Mesenchymal stem cell (in vitro differentiated cells and primary cell): Measurements from ENCODE around the gene IGBP1.

Source experiments
- DNase-seq: peaks from one replicate; pipeline ENCODE4 v3.0.0-alpha.2; 2013
- H2AFZ ChIP-seq: one replicate; pipeline ENCODE4 v1.6.1; 2013; ENCODE audit warnings: low read depth, mild to moderate bottlenecking, control low read depth, inconsistent platforms, low read length, moderate library complexity
- H2AK5ac ChIP-seq: 2 replicates; pipeline ENCODE4 v1.6.1; 2013; ENCODE audit warnings: low read length, moderate library complexity, mild to moderate bottlenecking, inconsistent platforms; ENCODE audit not compliant: severe bottlenecking
- H2BK120ac ChIP-seq: one replicate; pipeline ENCODE4 v1.6.1; 2013; ENCODE audit warnings: low read depth, mild to moderate bottlenecking, inconsistent platforms, low read length, moderate library complexity
- H2BK12ac ChIP-seq, 2 experiments: one replicate each; pipeline ENCODE4 v1.6.1; 2013; ENCODE audit warnings: inconsistent platforms in 2 of 2, low read length in 2 of 2, mild to moderate bottlenecking in 2 of 2, moderate library complexity in 2 of 2, control low read depth in 1 of 2
- H2BK15ac ChIP-seq: one replicate; pipeline ENCODE4 v1.6.1; 2013; ENCODE audit warnings: mild to moderate bottlenecking, low read depth, inconsistent platforms; ENCODE audit not compliant: poor library complexity, severe bottlenecking
- H2BK5ac ChIP-seq: 2 replicates; pipeline ENCODE4 v1.6.1; 2013; ENCODE audit warnings: low read depth, mild to moderate bottlenecking, low read length, control low read depth, inconsistent platforms; ENCODE audit not compliant: poor library complexity, severe bottlenecking
- H3K14ac ChIP-seq, 2 experiments: one replicate each; pipeline ENCODE4 v1.6.1; 2013; ENCODE audit warnings: inconsistent platforms in 2 of 2, low read length in 2 of 2, control low read depth in 1 of 2, mild to moderate bottlenecking in 1 of 2, moderate library complexity in 1 of 2
- H3K18ac ChIP-seq, 2 experiments: one replicate each; pipeline ENCODE4 v1.6.1; 2013; ENCODE audit warnings: inconsistent platforms in 2 of 2, low read length in 2 of 2, control low read depth in 1 of 2, low read depth in 1 of 2, mild to moderate bottlenecking in 1 of 2
- H3K23ac ChIP-seq, 2 experiments: one replicate each; pipeline ENCODE4 v1.6.1; 2013; ENCODE audit warnings: inconsistent platforms in 2 of 2, low read length in 2 of 2, mild to moderate bottlenecking in 2 of 2, moderate library complexity in 2 of 2, control low read depth in 1 of 2
- H3K27ac ChIP-seq: 2 replicates; pipeline ENCODE4 v1.5.1; 2013; ENCODE audit warnings: mild to moderate bottlenecking, moderate library complexity, low read length, control low read depth, inconsistent platforms; ENCODE audit not compliant: poor library complexity, severe bottlenecking
- H3K27me3 ChIP-seq, 2 experiments: 2 replicates each; pipeline versions ENCODE4 v1.6.1 to v1.7.0; 2013; ENCODE audit warnings: low read length in 2 of 2, mild to moderate bottlenecking in 2 of 2, moderate library complexity in 2 of 2, control low read depth in 1 of 2, inconsistent platforms in 1 of 2; ENCODE audit not compliant: control insufficient read depth in 1 of 2, insufficient read depth in 1 of 2
- H3K36me3 ChIP-seq, 2 experiments: 2 replicates each; pipeline versions ENCODE4 v1.6.1 to v1.7.0; 2013; ENCODE audit warnings: low read length in 2 of 2, control low read depth in 1 of 2, inconsistent platforms in 1 of 2, low read depth in 1 of 2, mild to moderate bottlenecking in 1 of 2; ENCODE audit not compliant: insufficient read depth in 2 of 2, control insufficient read depth in 1 of 2
- H3K4ac ChIP-seq, 2 experiments: one replicate each; pipeline ENCODE4 v1.6.1; 2013; ENCODE audit warnings: inconsistent platforms in 2 of 2, low read length in 2 of 2, mild to moderate bottlenecking in 2 of 2, moderate library complexity in 2 of 2, control low read depth in 1 of 2, low read depth in 1 of 2
- H3K4me1 ChIP-seq: 2 replicates; pipeline ENCODE4 v1.6.1; 2013; ENCODE audit warnings: low read depth, low read length, control low read depth; ENCODE audit not compliant: control insufficient read depth, insufficient read depth
- H3K4me2 ChIP-seq: 2 replicates; pipeline ENCODE4 v1.6.1; 2013; ENCODE audit warnings: low read length, mild to moderate bottlenecking, inconsistent platforms; ENCODE audit not compliant: poor library complexity, severe bottlenecking
- H3K4me3 ChIP-seq, 2 experiments: 2 replicates each; pipeline versions ENCODE4 v1.5.1 to v1.7.0; 2013; ENCODE audit warnings: low read length in 2 of 2, mild to moderate bottlenecking in 2 of 2, control low read depth in 1 of 2, low read depth in 1 of 2; ENCODE audit not compliant: insufficient read depth in 1 of 2
- H3K79me1 ChIP-seq: replicated peaks from 2 replicates; pipeline ENCODE4 v1.6.1; 2013; ENCODE audit warnings: mild to moderate bottlenecking, control low read depth, low read length, inconsistent platforms; ENCODE audit not compliant: poor library complexity, severe bottlenecking
- H3K9ac ChIP-seq: 2 replicates; pipeline ENCODE4 v1.7.0; 2013; ENCODE audit warnings: mild to moderate bottlenecking, low read length, moderate library complexity
- H3K9me3 ChIP-seq: 2 replicates; pipeline ENCODE4 v1.7.0; 2013; ENCODE audit warnings: mild to moderate bottlenecking, low read length; ENCODE audit not compliant: control insufficient read depth
- H4K8ac ChIP-seq: one replicate; pipeline ENCODE4 v1.6.1; 2013; ENCODE audit warnings: inconsistent platforms, mild to moderate bottlenecking, low read length, moderate library complexity
- H4K91ac ChIP-seq: one replicate; pipeline ENCODE4 v1.6.1; 2013; ENCODE audit warnings: mild to moderate bottlenecking, low read length, inconsistent platforms
- WGBS: methylation state at CpG from one replicate; pipeline ENCODE4 v1.1.7; 2013; ENCODE audit warnings: mixed read lengths; 5-methylcytosine and 5-hydroxymethylcytosine counted together

IGBP1 gene

DNA sequence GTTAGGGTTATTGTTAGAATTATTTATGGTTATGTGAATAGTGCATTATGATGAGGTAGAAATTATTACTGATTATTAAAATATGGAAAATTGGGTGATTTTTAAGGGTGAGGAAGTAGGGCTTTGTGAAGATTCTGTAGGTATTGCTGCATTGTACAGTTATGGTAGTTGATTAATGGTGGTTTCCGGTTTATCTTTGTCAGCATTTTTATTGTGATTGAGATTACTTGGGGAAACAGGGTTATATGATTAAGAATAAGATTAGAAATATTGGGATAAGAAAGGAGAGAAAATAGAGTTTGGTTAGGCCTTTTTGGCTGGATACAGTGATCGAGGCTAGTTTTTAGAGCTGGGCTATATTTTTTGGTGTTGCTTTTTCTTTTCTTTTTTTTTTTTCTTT lies 8.6 kb upstream of the IGBP1 start:
- no peak overlapping the region for H2BK5ac ChIP-seq
- H4K8ac ChIP-seq = no peak overlapping the region

DNA sequence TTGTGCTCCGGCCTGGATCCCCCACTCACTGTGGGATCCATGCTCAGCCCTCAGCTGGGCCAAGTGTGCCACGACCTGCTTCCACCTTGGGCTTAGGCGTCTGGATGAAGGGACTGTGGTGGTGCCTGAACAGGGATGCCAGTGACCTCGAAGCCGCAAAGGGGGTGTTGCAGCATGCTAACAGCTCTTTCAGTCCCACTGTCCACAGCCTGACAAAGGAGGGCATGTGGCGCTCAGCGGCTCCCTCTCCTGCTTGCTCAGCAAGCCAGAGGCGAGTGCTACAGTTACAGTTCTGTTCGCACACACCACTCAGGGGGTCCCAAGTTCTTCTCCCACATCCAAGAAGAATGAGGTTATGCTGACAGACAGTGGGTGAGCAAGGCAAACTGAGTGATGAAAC lies 5.2 kb upstream of the IGBP1 start:
- H2AFZ ChIP-seq = no peak overlapping the region
- H2BK5ac ChIP-seq = no peak overlapping the region
- no peak overlapping the region for H3K9ac ChIP-seq
- no peak overlapping the region for H3K4me2 ChIP-seq
- no peaks in the 10 kb centered on the region for H3K36me3 ChIP-seq
- H3K4ac ChIP-seq = no peak overlapping the region
- H4K8ac ChIP-seq = no peak overlapping the region
- H2BK15ac ChIP-seq = no peak overlapping the region
- WGBS = 67% methylated on average over 5 of the region's 9 CpGs
- no peak overlapping the region for H3K14ac ChIP-seq
- no peaks in the 10 kb centered on the region for H3K9me3 ChIP-seq
- no peak overlapping the region for H3K23ac ChIP-seq
- H2AK5ac ChIP-seq = no peak overlapping the region
- H3K18ac ChIP-seq = no peak overlapping the region
- H4K91ac ChIP-seq = no peak overlapping the region
- no peak overlapping the region for H2BK12ac ChIP-seq
- H3K79me1 ChIP-seq = no peaks in the 10 kb centered on the region
- H3K27me3 ChIP-seq = peaks cover 0 to 8% of the 10 kb centered on the region in 2 experiments
- no peak for DNase-seq
- H3K4me1 ChIP-seq = no peaks in the 10 kb centered on the region
- H3K4me3 ChIP-seq = no peak overlapping the region
- H3K27ac ChIP-seq = no peak overlapping the region
- no peak overlapping the region for H2BK120ac ChIP-seq

More for the DNA sequence above, 8.6 kb upstream of the IGBP1 start:
- H3K4me2 ChIP-seq = no peak overlapping the region
- no peak overlapping the region for H2AFZ ChIP-seq
- no peak overlapping the region for H2BK12ac ChIP-seq
- no peak overlapping the region for H3K4ac ChIP-seq
- no peaks in the 10 kb centered on the region for H3K36me3 ChIP-seq
- no peak overlapping the region for H3K27ac ChIP-seq
- no peak overlapping the region for H2BK15ac ChIP-seq
- H2AK5ac ChIP-seq = no peak overlapping the region
- 89% methylated on average over 2 of the region's 2 CpGs for WGBS
- H3K23ac ChIP-seq = no peak overlapping the region
- peaks cover 0 to 3% of the 10 kb centered on the region in 2 experiments for H3K27me3 ChIP-seq
- H3K4me3 ChIP-seq = no peak overlapping the region
- H3K9me3 ChIP-seq = no peaks in the 10 kb centered on the region
- no peak overlapping the region for H4K91ac ChIP-seq
- H3K79me1 ChIP-seq = no peaks in the 10 kb centered on the region
- no peak overlapping the region for H2BK120ac ChIP-seq
- no peak for DNase-seq
- H3K9ac ChIP-seq = no peak overlapping the region
- no peak overlapping the region for H3K18ac ChIP-seq
- H3K4me1 ChIP-seq = no peaks in the 10 kb centered on the region
- no peak overlapping the region for H3K14ac ChIP-seq

DNA sequence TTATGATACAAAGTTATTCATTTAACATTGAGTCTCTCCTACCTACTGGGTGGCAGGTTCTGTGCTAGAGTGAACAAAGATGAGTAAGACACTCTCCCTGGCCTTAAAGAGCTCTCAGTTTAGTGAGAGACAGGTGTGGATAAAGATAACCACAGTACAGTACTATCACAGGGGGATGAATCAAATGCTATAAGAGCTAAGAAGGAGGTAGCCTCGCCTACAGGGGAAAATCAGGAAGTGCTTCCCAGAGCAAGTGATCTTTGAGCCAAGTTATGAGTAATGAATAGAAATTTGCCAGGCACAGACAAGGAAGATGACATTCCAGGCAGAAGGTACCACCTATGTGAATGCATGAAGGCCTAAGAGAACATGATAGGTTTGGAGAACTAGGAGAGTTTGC lies 3.4 kb upstream of the IGBP1 start:
- 65% methylated on average over 1 of the region's 1 CpG for WGBS
- Histone ChIP-seq H4K91ac (no peak overlapping the region), H2BK120ac (no peak overlapping the region), H2BK5ac (no peak overlapping the region), H3K18ac (no peak overlapping the region), H2BK15ac (no peak overlapping the region), H2BK12ac (no peak overlapping the region), H2AFZ (no peak overlapping the region), H3K4me3 (no peak overlapping the region), H3K4ac (no peak overlapping the region), H3K14ac (no peak overlapping the region), H3K23ac (no peak overlapping the region), H4K8ac (no peak overlapping the region), H3K4me1 (peaks cover 2% of the 10 kb centered on the region), H3K9ac (no peak overlapping the region), H3K4me2 (no peak overlapping the region), H3K27ac (no peak overlapping the region), H3K79me1 (no peaks in the 10 kb centered on the region), H2AK5ac (no peak overlapping the region), H3K36me3 (peaks cover 0 to under 1% of the 10 kb centered on the region in 2 experiments), H3K27me3 (peaks cover 0 to 8% of the 10 kb centered on the region in 2 experiments), H3K9me3 (no peaks in the 10 kb centered on the region)
- DNase-seq = no peak

DNA sequence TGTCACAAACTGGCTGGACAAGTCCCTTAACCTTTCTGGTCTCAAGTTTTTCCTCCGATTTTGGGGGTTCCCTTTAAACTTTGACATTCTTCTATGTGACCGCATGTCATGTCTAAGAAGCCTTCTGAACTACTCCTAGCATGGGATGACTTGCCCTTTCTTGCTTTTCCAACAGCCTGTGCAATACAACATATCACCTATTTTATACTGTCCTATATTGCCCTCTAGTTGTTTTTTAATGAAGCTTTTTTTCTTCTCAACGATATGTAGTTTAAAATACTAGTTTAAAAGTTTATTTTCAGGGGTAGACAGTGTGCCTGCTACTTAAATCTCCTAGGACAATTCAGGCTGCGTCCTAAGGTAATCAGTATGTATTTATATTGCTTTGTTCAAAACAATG lies 1.0 kb upstream of the IGBP1 start:
- Histone ChIP-seq H2AFZ (no peak overlapping the region), H2BK120ac (no peak overlapping the region), H2BK12ac (no peak overlapping the region), H3K9me3 (no peaks in the 10 kb centered on the region), H3K4me3 (no peak overlapping the region), H3K27ac (no peak overlapping the region), H3K4ac (no peak overlapping the region), H3K36me3 (peaks cover 0 to 17% of the 10 kb centered on the region in 2 experiments), H4K91ac (no peak overlapping the region), H3K4me1 (peaks cover 2% of the 10 kb centered on the region), H3K18ac (no peak overlapping the region), H2AK5ac (no peak overlapping the region), H3K23ac (no peak overlapping the region), H3K27me3 (peaks cover 0 to 8% of the 10 kb centered on the region in 2 experiments), H3K14ac (no peak overlapping the region), H2BK5ac (no peak overlapping the region), H4K8ac (no peak overlapping the region), H3K79me1 (no peaks in the 10 kb centered on the region), H3K4me2 (no peak overlapping the region), H2BK15ac (no peak overlapping the region), H3K9ac (peak overlapping the region; percentile 96)
- 100% methylated on average over 2 of the region's 4 CpGs for WGBS
- DNase-seq = no peak
